GM12864 (cell line): ENCODE results near the gene SORCS2.

ENCODE experiments used
- DNase-seq: peaks from one replicate; pipeline ENCODE4 v3.0.0-alpha.2; 2011; ENCODE audit warnings: low read depth
- H3K4me3 ChIP-seq: 2 replicates; pipeline ENCODE4 v1.5.1; 2011; ENCODE audit warnings: mild to moderate bottlenecking, low read depth, low read length, control low read depth
- CTCF ChIP-seq: IDR thresholded peaks from 2 replicates; pipeline ENCODE4 v1.5.1; 2011; ENCODE audit warnings: low read depth, mild to moderate bottlenecking, moderate library complexity, low read length, control low read depth, inconsistent platforms; ENCODE audit errors: missing control alignments

Gene SORCS2

GRCh38 chr4:7436256-7436655 lies 243.9 kb downstream of the SORCS2 start:
- H3K4me3 ChIP-seq: no peak overlapping the region
- DNase-seq: no peak
- no peak for TF ChIP-seq CTCF

- DNase-seq: no peak
- TF ChIP-seq CTCF: no peak
- H3K4me3 ChIP-seq: no peak overlapping the region
Measured at GRCh38 chr4:7439699-7440098, 247.4 kb downstream of the SORCS2 start.

GRCh38 chr4:7441201-7441600 lies 248.9 kb downstream of the SORCS2 start:
- TF ChIP-seq CTCF: no peak
- DNase-seq: no peak
- H3K4me3 ChIP-seq: no peak overlapping the region

GRCh38 chr4:7442574-7443162 lies 250.3 kb downstream of the SORCS2 start:
- no peak for DNase-seq
- H3K4me3 ChIP-seq: no peak overlapping the region
- TF ChIP-seq CTCF: no peak

GRCh38 chr4:7444314-7444713 lies 252.0 kb downstream of the SORCS2 start:
- TF ChIP-seq CTCF: no peak
- H3K4me3 ChIP-seq: no peak overlapping the region
- DNase-seq: no peak

GRCh38 chr4:7444731-7445130 lies 252.4 kb downstream of the SORCS2 start:
- no peak overlapping the region for H3K4me3 ChIP-seq
- no peak for DNase-seq
- no peak for TF ChIP-seq CTCF

GRCh38 chr4:7447236-7447635 lies 254.9 kb downstream of the SORCS2 start:
- no peak overlapping the region for H3K4me3 ChIP-seq
- TF ChIP-seq CTCF: no peak
- DNase-seq: no peak
